HG03432 (cell line): ENCODE data around the gene LIMA1.
"Not testable (repeated sequence)": the region's sequence is repeated elsewhere in the genome, so short reads cannot be mapped to it uniquely, and the experiment has no call there.

Experiments
- ATAC-seq: cut with Tn5 transposase; IDR thresholded peaks from one replicate; pipeline ENCODE4 v1.9.1; 2021; ENCODE audit warnings: mild to moderate bottlenecking, moderate library complexity; ENCODE audit not compliant: unreplicated experiment

LIMA1 gene

GRCh38 chr12:50249464-50250182 lies 33.7 kb downstream of the LIMA1 start:
- no peak for ATAC-seq

DNA sequence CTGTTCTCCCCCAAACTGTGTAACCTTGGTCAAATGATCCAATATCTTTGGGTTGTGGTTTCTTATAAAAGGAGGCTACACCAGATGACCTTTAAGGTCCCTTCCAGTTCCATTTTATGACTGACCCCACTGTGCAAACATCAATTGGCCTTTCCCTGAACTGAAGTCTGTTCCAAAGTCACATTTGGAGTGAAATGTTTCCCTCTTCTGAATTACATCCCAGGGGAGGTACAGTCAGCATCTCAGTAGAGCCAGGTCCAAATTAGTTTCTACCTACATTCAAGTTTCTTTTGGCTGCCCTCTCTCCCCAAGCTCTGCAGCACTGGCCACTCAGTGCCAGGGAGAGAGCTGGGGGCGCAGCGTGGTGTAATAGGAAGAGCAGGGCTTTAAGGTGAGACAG lies 34.4 kb downstream of the LIMA1 start:
- ATAC-seq, result no peak

DNA sequence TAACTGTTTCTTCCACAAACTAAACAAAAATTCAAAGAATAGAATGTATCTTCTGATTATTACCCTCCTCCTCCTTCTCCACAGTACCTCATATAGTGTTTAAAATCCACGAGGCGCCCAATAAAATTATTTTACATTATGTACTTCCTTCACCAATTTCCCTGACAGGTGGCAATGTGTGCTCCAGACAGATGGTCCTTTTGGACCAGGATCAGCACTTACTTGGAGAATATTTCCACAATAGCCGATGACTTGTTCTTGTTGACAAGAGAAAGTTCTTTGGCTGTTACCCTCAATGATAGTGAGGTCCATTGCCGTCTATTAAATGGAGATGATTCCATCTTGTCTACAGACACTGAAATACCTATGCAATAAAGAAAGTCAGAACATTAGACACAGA lies 34.9 kb downstream of the LIMA1 start:
- ATAC-seq, result no peak

GRCh38 chr12:50247665-50248064 lies 35.7 kb downstream of the LIMA1 start:
- ATAC-seq, result not testable (repeated sequence)

GRCh38 chr12:50246873-50247612 lies 36.3 kb downstream of the LIMA1 start:
- peak; percentile 62 for ATAC-seq

DNA sequence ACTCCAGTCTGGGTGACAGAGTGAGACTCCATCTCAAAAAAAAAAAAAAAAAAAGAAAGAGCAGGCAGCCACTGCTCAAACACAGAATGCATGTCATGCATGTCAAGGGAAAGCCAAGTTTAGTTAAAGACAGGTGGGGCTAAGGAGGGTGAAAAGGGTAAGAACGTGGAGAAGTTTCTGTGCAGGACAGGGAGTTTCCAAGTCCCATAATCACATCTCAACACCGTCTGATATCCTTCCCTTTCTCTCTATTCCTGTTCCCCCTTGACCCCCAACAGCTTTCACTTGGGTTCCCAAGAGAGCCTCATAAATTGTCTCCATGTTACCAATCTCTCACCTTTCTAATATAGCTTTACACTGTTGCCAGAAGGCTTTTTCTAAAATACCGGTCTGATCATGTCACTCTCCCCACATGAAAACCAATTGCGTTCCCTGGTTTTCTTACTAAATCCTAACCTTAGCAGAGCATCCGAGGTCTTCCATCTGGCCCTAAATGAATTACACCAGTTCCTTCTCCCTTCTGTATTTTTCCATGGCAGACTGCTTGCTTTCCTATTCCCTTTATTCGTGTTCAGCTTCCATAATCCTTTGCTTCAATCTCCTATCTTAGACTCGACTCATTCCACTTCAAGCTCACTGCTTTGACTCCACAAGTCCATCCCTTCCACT lies 37.0 kb downstream of the LIMA1 start:
- no peak for ATAC-seq

- no peak for ATAC-seq
Observed at GRCh38 chr12:50243507-50243906, 39.8 kb downstream of the LIMA1 start.

DNA sequence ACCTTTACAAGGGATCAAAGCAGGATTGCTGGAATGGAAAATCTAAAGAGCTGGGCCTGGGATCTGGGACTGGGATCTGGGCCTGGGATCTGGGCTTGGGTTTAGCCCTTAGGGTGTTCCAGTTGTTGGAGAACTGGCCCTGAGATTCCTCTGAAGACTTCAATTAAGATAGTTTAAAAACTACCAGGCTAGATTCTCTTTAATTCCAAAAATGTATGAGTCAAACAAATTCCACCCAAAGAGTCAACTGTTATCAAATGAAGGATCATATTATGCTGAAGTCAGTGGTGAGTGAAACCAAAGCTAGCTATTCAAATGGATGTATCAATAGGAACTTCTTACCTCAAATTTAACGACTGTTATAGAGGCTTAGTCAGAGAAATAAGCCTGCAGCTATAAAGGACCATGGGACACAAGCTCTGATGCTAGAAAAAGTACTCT lies 40.5 kb downstream of the LIMA1 start:
- ATAC-seq, result no peak

GRCh38 chr12:50241178-50241577 lies 42.1 kb downstream of the LIMA1 start:
- no peak for ATAC-seq

- no peak for ATAC-seq
Observed at GRCh38 chr12:50240792-50241114, 42.6 kb downstream of the LIMA1 start.

DNA sequence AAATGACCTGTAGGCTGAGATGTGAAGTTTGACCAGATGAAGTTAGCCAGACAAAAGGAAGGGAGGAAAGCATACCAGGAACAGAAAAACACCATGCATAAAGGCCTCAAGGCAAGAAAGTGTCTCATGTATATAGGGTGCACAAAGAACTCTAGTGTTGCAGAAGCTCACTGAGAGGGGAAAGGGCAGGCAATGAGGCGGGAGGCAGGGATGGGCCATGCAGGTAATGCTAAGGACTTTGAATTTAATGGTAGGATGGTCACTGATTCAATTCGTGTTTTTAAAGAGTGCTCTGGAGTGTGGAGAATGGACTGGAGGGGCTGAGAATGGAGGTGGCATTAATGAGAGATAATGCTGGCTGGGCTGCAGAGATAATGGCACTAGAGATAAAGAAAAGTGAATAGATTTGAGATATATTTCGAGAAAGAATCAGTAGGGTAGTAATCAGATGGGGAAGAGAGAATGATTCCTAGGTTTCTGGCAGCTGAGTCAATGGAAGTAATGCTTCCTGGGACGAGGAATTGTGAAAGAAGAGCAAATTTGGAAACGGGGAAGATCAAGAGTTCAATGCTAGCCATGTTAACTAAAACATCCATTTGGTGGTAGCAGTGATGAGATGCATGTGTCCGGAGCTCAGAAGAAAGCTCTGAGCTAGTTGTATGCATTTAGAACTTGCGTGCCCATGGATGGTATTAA lies 43.1 kb downstream of the LIMA1 start:
- ATAC-seq, result no peak

GRCh38 chr12:50239355-50239891 lies 43.9 kb downstream of the LIMA1 start:
- ATAC-seq, result no peak

GRCh38 chr12:50234347-50234746 lies 49.0 kb downstream of the LIMA1 start:
- ATAC-seq, result no peak

DNA sequence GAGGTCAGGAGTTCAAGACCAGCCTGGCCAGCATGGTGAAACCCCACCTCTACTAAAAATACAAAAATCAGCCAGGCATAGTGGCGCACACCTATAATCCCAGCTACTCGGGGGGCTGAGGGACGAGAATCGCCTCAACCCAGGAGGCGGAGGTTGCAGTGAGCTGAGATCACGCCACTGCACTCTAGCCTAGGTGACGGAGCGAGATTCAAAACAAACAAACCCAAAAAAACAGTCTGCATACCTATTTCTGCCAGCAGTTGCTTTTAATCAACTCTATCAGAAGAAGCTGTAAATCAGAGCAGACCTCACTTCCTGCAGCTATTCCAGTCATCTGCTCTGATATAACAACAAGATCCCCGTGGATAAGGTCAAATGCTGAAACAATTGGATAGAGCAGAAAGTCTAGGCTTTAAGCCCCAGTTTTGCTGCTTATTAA lies 50.5 kb downstream of the LIMA1 start:
- ATAC-seq, result no peak

GRCh38 chr12:50232206-50232605 lies 51.1 kb downstream of the LIMA1 start:
- no peak for ATAC-seq

DNA sequence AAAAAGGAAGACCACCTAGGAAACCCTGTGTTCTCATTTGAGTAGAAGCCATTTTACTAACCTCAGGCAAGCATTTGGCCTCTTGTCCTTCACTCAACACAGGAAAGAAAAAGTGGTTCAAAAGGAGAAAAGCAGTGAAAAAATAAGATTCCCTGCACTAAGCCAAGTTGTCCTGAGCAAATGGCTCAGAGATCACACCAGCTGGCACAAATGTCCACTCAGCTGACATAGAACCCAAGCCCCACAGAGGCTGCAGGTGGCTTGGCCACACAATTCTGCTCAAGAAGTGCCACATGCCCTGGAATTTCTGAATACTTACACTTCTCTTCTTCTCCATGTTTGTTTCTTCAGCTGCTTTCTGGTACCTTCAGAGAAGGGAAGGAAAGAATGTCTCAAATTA lies 52.0 kb downstream of the LIMA1 start:
- no peak for ATAC-seq

DNA sequence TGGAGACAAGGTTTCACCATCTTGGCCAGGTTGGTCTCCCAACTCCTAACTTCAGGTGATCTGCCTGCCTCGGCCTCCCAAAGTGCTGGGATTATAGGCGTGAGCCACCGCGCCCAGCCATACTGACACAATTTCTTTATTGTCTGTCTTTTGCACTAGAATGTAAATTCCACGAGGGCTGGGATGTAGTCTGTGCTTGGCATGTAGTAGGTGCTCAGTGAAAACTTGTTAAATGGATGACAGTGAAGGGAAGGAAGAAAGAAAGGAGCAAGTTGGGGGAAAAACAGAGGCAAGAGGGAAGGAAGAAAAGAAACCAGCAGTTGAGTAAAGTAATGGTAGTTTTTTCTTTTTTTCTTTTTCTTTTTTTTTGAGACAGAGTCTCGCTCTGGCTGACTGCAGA lies 53.1 kb downstream of the LIMA1 start:
- ATAC-seq, result no peak

DNA sequence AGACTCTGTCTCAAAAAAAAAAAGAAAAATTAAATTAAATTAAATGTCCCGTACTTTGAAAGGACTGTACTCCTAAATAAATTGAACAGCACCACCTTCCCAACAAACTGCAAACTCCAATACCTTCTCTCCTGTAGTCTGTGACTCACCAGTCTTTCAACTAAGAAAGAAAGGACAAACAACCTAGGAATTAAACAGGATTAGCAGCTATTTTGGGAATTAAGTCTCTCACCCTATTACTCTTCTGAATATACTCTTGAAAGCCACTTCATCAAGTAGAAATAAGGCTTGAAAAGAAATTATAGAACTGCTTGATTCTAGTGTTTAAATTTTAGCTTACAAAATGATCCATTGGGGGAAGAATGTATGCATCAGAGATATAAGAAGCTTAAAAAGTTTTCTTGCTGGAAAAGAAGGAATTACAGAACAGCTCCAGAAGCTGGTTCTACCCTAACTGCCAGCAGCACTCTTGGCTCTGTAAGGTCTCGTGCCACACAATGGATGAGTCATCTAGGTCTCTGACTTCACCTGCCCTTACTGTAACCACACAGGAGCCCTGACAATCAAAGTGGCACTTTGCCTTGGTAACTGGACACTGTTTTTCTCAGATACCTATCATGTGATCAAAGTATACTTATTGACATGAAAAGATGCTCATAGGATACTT lies 59.2 kb downstream of the LIMA1 start:
- peak; percentile 47 for ATAC-seq

- ATAC-seq, result peak; percentile 42
Observed at GRCh38 chr12:50222275-50222783, 61.0 kb downstream of the LIMA1 start.

DNA sequence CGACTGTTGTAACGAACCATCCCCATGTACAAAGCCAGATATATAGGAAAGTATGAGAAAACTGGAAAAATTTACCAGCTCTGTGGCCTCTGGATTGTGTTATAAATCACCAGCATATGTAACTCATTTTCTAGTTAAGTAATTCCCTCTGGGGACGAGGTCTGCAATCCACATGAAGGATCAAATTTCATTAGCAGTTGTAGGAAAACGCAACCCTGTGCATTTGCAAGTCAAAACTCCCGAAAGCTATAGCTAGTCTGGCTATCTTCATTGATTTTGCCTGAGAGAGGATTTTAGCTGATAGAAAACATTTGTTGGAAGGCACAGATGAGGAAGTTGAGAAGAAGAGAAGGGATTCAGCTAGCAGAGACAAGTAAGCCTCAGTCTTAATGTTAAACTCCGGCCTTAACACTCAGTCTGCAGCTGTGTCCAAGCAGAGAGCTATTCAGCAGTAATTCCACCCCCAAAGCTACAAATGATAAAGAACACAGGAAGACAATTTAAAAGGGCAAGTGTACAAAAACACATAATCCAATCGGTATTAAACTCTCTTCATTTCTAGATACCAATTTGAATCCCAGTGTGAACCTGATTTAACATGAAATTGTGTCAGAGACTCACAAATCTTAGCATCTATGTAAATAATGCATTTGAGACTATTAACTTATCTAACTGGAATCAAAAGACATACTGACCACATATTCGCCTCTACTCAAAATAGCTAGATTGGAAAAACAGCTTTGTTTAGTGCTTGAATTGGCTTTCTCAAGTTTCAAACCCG lies 61.9 kb downstream of the LIMA1 start:
- ATAC-seq, result no peak
